K562 (cell line): ENCODE results near the gene DCAF17. TPM values are rescaled to one million over a fixed set of nuclear protein-coding genes. Genes with fewer than 3 reads are reported as not detected.

ENCODE experiments used
- BRF1 ChIP-seq: IDR thresholded peaks from 3 replicates; pipeline ENCODE4 v1.6.1; 2011; ENCODE audit warnings: borderline replicate concordance, mild to moderate bottlenecking; ENCODE audit not compliant: insufficient read length; ENCODE audit errors: extremely low read depth
- ESRRB ChIP-seq: fragments of 250-450 bp; sonication (Bioruptor Pico); IDR thresholded peaks from 2 replicates; pipeline ENCODE4 v1.5.0; 2020; ENCODE audit warnings: mild to moderate bottlenecking, moderate library complexity, borderline replicate concordance
- MTA3 ChIP-seq: fragments of 450-650 bp; formaldehyde crosslinking; IDR thresholded peaks from 2 replicates; pipeline ENCODE4 v1.6.1; 2017; ENCODE audit warnings: mild to moderate bottlenecking, borderline replicate concordance
- MXI1 ChIP-seq: IDR thresholded peaks from 2 replicates; pipeline ENCODE4 v1.6.1; 2011; ENCODE audit warnings: low read depth, mild to moderate bottlenecking, improper control_type of control experiment, low read length
- NR2F6 ChIP-seq: fragments of 450-650 bp; formaldehyde crosslinking; IDR thresholded peaks from 2 replicates; pipeline ENCODE4 v1.4.0; 2020; ENCODE audit warnings: mild to moderate bottlenecking
- RBM14 ChIP-seq: fragments of 200-400 bp; formaldehyde crosslinking; IDR thresholded peaks from 2 replicates; pipeline ENCODE4 v1.6.1; 2018; ENCODE audit warnings: low read depth, mild to moderate bottlenecking, low read length, moderate library complexity, borderline replicate concordance; ENCODE audit not compliant: insufficient read depth
- ZNF12 ChIP-seq: sonication (generic); formaldehyde crosslinking; IDR thresholded peaks from 2 replicates; pipeline ENCODE4 v1.4.0; 2020; ENCODE audit warnings: mild to moderate bottlenecking, missing genetic modification reagents
- polyA plus RNA-seq, 8 experiments: library from polyadenylated mRNA; depleted of rRNA in 4 of 8; stranded (reverse) in 5 of 8; unstranded in 3 of 8; fragments of >200 nt; fragmentation: Nextera tagmentation in 2 of 8; fragmentation: Illumina TruSeq in 1 of 8; extraction: Ambion mirVana in 2 of 8; extraction: Trizol in 1 of 8; gene quantifications; 2 replicates each; pipeline versions ENCODE4 v1.2.1 to v1.2.3, GENCODE V29; 2011 to 2014; ENCODE audit warnings: inconsistent platforms in 1 of 8, missing spikeins in 1 of 8
- total RNA-seq, 7 experiments: library from RNA; depleted of rRNA in 6 of 7; stranded (reverse); fragments of >200 nt in 6 of 7; fragmentation: Illumina TruSeq in 2 of 7; extraction: Trizol in 2 of 7; gene quantifications; 2 replicates each; pipeline versions ENCODE4 v1.2.1 to v1.2.3, GENCODE V29; 2011 to 2021; ENCODE audit warnings: low replicate concordance in 1 of 7
- TF ChIP-seq, protein P1 (sequence below): fragments of 450-650 bp; IDR thresholded peaks from 2 replicates; pipeline ENCODE4 v1.6.1; 2016
- TF ChIP-seq, protein P2 (sequence below): fragments of 450-650 bp; IDR thresholded peaks from 2 replicates; pipeline ENCODE4 v1.6.1; 2016; ENCODE audit warnings: antibody characterized with exemption
- TF ChIP-seq, protein P3 (sequence below): fragments of 450-650 bp; IDR thresholded peaks from 2 replicates; pipeline ENCODE4 v1.6.1; 2016; ENCODE audit warnings: mild to moderate bottlenecking
- TF ChIP-seq, protein P4 (sequence below), 2 experiments: fragments of 450-650 bp; IDR thresholded peaks; 2 replicates each; pipeline ENCODE4 v1.6.1; 2016
- TF ChIP-seq, protein P5 (sequence below), 2 experiments: fragments of 250-450 bp in 1 of 2; fragments of 450-650 bp in 1 of 2; sonication (Bioruptor Pico) in 1 of 2; IDR thresholded peaks; 2 replicates each; pipeline versions ENCODE4 v1.6.1 to v1.8.0; 2016 to 2021; ENCODE audit warnings: mild to moderate bottlenecking in 2 of 2, moderate library complexity in 2 of 2, missing compliant biosample characterization in 1 of 2, missing genetic modification characterization in 1 of 2
- TF ChIP-seq, protein P6 (sequence below): fragments of 250-450 bp; sonication (Bioruptor Pico); IDR thresholded peaks from 2 replicates; pipeline ENCODE4 v1.8.0; 2022; ENCODE audit warnings: moderate library complexity, mild to moderate bottlenecking, inconsistent platforms
- TF ChIP-seq, protein P7 (sequence below): fragments of 250-450 bp; sonication (Bioruptor Pico); IDR thresholded peaks from 2 replicates; pipeline ENCODE4 v1.5.0; 2022; ENCODE audit warnings: mild to moderate bottlenecking

The DCAF17 gene
- total and polyA plus RNA-seq, 9 of the 15 experiments (the other 6 are each of a cell fraction or from before 2014, with no cell fraction given), result 10.0 to 38.5 (median 27.1) TPM

DNA sequence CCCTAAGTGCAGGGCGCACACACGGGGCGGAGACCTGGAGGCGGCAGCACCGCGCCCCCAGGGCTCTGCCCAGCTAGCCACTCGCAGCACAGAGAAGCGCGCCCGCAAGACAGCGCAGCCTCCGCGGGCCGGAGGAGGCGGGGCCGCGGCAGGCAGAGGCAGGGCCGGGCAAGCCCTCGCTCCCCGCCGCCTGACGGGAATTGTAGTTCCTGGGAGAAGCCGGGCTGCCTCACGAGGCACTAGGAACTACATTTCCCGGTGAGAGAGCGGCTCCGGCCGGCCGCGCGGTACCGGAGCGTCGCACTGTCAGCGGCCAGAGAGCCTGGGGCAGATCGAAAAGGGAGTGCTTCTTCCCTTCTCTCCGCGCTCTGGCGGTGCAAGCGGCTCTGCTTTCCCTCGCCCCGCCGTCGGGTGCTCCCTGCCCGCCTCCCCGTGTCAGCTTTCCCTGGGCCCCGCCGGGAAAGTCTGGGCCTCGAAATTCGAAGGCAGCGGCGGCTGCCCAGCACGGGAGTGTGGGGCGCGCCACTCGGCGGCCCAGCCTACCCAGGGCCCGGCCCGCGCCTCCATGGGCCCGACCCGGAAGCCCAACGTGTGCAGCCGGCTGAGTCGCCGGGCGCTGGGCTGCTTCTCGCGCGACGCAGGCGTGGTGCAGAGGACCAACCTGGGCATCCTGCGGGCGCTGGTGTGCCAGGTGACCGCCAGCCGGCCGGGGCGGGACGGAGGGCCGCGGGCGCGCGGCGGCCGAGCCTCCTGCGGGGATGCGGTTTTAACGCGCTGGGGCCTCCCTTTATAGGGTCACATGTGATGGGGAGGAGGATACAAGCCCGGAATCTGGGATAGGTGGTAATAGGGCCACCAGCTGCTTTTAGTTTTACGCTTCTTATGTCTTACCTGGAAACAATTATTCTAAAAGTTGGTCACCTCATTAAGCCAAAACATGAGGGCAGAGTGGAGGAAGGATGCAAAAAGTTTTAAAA is at the start of gene DCAF17 (continued):
- TF ChIP-seq, protein P1, sequence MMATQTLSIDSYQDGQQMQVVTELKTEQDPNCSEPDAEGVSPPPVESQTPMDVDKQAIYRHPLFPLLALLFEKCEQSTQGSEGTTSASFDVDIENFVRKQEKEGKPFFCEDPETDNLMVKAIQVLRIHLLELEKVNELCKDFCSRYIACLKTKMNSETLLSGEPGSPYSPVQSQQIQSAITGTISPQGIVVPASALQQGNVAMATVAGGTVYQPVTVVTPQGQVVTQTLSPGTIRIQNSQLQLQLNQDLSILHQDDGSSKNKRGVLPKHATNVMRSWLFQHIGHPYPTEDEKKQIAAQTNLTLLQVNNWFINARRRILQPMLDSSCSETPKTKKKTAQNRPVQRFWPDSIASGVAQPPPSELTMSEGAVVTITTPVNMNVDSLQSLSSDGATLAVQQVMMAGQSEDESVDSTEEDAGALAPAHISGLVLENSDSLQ, result peak; percentile 37; the same call in 1 of the 2 replicates
- TF ChIP-seq BRF1 (no peak), ZNF12 (CRISPR knock-in tag) (peak; percentile 79), MXI1 (0 out of 2 replicates have a peak, but pooled peaks have one; percentile 45), NR2F6 (CRISPR knock-in tag) (0 out of 2 replicates have a peak, but pooled peaks have one; percentile 57), ESRRB (no peak), RBM14 (peak; percentile 88; the same call in 1 of the 2 replicates), MTA3 (peak; percentile 63)
- TF ChIP-seq, protein P2, sequence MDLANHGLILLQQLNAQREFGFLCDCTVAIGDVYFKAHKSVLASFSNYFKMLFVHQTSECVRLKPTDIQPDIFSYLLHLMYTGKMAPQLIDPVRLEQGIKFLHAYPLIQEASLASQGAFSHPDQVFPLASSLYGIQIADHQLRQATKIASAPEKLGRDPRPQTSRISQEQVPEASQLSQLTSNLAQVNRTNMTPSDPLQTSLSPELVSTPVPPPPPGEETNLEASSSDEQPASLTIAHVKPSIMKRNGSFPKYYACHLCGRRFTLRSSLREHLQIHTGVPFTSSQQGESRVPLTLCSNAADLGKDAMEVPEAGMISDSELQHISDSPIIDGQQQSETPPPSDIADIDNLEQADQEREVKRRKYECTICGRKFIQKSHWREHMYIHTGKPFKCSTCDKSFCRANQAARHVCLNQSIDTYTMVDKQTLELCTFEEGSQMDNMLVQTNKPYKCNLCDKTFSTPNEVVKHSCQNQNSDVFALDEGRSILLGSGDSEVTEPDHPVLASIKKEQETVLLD, result 0 out of 2 replicates have a peak, but pooled peaks have one; percentile 11
- TF ChIP-seq, protein P3, sequence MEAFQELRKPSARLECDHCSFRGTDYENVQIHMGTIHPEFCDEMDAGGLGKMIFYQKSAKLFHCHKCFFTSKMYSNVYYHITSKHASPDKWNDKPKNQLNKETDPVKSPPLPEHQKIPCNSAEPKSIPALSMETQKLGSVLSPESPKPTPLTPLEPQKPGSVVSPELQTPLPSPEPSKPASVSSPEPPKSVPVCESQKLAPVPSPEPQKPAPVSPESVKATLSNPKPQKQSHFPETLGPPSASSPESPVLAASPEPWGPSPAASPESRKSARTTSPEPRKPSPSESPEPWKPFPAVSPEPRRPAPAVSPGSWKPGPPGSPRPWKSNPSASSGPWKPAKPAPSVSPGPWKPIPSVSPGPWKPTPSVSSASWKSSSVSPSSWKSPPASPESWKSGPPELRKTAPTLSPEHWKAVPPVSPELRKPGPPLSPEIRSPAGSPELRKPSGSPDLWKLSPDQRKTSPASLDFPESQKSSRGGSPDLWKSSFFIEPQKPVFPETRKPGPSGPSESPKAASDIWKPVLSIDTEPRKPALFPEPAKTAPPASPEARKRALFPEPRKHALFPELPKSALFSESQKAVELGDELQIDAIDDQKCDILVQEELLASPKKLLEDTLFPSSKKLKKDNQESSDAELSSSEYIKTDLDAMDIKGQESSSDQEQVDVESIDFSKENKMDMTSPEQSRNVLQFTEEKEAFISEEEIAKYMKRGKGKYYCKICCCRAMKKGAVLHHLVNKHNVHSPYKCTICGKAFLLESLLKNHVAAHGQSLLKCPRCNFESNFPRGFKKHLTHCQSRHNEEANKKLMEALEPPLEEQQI, result no peak; the same call in 1 of the 2 replicates
- TF ChIP-seq, protein P4, sequence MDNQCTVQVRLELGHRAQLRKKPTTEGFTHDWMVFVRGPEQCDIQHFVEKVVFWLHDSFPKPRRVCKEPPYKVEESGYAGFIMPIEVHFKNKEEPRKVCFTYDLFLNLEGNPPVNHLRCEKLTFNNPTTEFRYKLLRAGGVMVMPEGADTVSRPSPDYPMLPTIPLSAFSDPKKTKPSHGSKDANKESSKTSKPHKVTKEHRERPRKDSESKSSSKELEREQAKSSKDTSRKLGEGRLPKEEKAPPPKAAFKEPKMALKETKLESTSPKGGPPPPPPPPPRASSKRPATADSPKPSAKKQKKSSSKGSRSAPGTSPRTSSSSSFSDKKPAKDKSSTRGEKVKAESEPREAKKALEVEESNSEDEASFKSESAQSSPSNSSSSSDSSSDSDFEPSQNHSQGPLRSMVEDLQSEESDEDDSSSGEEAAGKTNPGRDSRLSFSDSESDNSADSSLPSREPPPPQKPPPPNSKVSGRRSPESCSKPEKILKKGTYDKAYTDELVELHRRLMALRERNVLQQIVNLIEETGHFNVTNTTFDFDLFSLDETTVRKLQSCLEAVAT (IDR thresholded peaks at IDR 0.05), result peak in 1 of 2 experiments; percentile 68; a peak in 1 of 4 replicates
- TF ChIP-seq, protein P5, sequence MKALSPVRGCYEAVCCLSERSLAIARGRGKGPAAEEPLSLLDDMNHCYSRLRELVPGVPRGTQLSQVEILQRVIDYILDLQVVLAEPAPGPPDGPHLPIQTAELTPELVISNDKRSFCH (CRISPR knock-in tag; IDR thresholded peaks at IDR 0.05), result no peak
- TF ChIP-seq, protein P5 (tag; IDR thresholded peaks at IDR 0.05), result peak; percentile 88
- TF ChIP-seq, protein P6, sequence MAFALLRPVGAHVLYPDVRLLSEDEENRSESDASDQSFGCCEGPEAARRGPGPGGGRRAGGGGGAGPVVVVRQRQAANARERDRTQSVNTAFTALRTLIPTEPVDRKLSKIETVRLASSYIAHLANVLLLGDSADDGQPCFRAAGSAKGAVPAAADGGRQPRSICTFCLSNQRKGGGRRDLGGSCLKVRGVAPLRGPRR (CRISPR knock-in tag), result 0 out of 2 replicates have a peak, but pooled peaks have one; percentile 49
- TF ChIP-seq, protein P7, sequence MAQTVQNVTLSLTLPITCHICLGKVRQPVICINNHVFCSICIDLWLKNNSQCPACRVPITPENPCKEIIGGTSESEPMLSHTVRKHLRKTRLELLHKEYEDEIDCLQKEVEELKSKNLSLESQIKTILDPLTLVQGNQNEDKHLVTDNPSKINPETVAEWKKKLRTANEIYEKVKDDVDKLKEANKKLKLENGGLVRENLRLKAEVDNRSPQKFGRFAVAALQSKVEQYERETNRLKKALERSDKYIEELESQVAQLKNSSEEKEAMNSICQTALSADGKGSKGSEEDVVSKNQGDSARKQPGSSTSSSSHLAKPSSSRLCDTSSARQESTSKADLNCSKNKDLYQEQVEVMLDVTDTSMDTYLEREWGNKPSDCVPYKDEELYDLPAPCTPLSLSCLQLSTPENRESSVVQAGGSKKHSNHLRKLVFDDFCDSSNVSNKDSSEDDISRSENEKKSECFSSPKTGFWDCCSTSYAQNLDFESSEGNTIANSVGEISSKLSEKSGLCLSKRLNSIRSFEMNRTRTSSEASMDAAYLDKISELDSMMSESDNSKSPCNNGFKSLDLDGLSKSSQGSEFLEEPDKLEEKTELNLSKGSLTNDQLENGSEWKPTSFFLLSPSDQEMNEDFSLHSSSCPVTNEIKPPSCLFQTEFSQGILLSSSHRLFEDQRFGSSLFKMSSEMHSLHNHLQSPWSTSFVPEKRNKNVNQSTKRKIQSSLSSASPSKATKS (CRISPR knock-in tag), result no peak
